Activated CD4-positive, alpha-beta T cell treated with anti-CD3 and anti-CD28 coated beads, Interleukin-2, amount 50 U/mL, for 24 hours (primary cell): Measurements from ENCODE around the gene MCTP1.

Experiments used
- DNase-seq, 2 donors: peaks; one replicate each; pipeline ENCODE4 v3.0.0-alpha.2; 2020; ENCODE audit warnings: low read depth in 1 of 2, low spot score in 1 of 2

MCTP1 gene

DNA sequence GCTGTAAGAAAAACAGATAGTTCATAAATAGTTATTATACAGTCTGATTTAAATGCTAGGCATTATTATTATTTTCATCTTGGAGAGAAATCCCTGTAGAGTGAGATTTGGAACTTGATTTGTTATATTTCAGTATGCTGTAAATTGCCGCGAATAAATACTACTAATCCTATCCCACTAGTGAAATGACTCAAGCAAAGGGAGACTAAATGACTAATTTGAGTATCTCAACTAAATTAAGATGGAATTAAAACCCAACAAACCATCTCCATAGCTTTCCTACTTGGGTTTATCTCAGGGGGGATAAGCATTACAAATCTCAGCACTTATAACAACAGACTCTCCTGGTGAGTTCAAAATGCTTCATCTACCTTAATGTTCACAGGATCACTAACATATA, 206.0 kb downstream of the MCTP1 start:
- no peak for DNase-seq

DNA sequence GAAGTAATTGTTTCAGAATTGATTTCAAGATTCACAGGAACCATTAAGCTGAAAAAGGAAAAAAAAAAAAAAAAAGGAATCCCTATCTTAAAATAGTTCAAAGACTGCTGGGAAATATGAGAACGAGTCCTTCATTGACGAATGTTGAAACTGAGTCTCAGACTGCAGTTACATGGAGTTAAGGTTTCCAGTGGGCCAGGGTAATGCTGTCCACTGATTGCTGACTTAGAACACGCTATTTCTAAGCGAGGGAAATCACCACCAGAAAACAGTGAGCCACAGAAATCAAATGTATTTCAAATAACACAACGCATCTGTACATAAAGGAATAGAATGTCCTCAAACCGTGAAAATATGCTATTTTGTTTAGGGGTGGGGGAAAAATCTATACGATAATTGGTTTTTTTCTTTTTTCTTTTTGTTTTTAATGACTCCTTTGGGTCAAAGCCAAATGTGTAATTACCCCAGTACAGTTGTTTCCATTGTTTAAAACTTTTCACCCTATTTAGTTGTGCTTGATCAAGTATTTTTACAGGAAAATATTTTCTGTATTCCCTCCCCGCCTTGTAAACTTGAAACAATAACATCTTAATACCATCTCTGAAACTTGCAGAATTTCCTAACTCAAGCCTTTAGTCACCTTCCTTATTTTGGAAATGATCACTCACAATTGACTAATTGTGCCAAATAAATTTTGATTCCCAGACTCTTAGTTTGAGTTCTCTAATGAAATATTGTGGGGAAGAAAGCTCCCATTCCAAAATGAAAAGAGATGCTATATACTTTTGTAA, 208.3 kb downstream of the MCTP1 start:
- DNase-seq: no peak

DNA sequence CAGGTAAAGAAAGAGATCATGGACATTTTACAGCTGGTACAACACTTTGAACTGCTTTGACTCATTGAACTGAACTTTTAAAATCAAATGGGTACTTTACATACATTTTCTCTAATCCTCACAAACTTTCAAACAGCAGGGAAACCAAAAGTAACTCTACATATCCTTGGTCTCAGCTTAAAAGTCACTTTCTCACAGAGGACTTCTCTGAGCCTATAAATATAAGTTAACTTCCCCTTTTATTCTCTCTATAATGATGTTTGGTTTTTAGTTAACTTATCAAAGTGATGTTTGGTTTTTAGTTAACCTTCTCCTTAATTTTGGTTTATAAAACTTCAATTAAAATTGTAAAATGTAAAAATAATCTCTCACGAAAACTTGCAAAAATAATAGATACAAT, 209.8 kb downstream of the MCTP1 start:
- no peak for DNase-seq

DNA sequence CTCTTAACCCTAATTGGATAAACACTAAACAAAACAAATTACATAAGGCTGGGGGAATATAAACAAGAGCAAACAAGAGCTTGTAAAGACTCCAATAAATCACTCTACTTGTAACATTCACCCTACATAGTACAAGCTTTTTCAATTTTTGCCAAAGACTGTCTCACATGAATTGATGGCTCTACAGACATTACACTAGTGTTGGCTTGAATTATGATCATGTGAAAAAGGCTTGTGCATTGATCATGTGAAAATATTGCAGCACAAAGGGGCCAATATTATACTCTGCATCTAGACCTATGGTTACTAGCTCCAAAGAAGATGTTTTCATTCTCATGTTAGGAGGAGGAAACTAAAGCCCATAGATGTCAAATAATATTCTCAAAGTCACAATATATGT, 212.6 kb downstream of the MCTP1 start:
- no peak for DNase-seq

DNA sequence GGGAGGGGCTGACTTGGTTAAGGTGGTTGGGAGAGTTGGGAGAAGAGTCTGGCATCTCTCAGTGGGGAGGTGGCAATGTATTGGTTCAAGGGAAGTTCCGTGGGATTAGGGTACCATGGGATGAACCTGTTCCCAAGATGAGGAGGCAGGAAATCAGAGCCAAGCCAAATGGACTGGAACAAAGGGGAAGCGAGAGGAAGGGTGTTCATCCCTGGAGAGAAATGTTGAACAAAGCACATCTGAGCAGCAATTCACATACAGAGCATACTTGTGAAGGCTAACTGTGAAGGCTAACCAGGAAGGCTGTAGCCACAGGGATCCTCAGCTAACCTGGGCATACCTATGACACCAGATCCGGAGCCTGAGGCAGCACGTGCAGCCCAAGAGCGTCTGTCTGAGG, 214.0 kb downstream of the MCTP1 start:
- DNase-seq: no peak

DNA sequence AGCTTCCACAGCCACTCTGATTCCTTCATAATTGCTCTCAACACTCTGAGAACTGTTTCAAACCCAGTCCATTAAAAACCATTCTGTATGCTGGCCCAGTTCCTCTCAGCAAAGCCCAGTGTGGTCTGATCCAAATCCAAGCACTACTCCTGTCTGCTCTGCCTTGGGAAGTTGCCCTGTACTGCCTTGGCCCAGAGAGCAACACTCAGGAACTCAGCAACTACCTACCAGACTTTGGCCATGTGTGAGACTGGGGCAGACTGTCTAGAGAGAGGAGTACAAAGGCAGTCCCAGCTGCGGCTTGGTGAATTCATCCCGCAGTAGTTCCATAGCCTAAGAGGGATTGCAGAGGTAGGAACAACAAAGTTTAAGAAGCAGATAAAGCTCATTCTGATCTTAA, 214.4 kb downstream of the MCTP1 start:
- no peak for DNase-seq

DNA sequence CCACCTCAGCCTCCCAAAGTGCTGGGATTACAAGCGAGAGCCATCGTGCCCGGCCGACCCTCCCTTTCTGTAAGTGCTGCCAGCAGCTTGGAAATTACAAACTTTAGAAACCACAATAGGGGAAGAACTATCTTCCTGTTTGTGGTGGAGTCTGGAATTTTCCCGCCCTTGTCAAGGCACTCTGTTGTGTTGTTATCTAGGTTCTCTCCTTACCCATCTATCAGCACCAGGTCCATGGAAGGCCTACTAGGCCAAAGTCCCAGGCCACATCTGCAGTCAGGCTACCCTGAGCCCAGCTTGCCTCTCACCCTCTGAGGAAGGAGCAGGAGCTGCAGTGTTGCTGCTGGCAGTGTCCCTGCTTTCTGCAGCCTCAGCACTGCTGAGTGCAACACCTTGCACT, 214.9 kb downstream of the MCTP1 start:
- DNase-seq: no peak

DNA sequence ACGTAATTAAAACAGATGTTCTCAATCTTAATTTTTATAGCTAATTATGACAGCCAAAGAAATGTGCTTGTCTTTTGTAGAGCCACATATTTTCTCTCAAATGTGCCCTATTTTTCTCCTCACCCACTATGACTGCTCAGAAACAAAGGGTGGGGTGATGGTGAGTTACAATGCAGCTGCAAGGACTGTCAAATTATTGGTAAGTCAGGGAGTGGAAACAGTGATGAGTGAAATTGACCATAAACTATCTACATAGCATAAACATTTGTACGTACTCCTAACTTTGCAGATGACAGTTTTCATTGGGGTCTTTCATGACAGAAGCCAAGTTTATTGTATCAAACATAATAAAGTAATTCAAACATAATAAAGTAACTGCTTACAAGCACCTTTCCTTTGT, 215.9 kb downstream of the MCTP1 start:
- DNase-seq: no peak

DNA sequence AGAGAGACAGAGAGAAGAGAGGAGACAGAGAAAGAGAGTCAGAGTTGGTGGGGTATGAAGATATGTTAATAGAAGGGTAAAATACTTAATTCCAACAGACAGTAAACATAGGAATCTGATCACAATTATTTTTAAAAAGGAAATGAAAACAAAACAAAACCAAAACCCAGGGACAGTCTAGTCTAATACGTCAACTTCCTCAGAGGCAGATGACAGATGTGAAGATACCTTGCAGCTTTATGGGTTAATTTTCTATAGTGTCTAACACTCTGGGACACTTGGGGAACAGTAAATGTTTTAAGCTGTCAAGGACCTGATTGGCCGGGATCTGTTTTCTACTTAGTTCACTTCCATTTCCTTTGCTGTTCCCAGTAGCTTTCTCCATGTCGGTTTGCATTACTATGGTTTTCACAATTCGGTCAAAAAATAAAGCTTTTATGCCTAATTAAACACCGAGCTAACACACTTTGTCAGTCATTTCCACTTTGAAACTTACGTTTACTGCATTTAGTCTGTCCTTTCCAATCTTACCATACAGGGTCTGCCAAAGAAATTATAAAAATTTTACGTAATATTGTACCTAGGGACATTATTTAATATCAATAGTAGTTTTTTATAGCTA, 216.5 kb downstream of the MCTP1 start:
- DNase-seq: no peak

DNA sequence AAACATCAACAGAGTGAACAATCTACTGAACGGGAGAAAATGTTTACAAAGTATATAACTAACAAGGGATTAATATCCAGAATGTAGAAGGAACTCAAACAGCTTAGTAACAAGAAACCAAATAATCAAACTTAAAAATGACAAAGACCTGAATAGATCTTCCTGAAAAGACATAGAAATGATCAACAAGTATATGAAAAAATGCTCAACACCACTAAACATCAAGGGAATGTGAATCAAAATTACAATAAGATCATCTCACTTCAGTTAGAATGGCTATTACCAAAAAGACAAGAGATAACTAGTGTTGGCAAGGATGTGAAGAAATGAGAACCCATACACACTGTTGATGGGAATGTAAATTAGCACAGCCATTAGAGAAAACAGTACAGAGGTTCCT, 218.8 kb downstream of the MCTP1 start:
- DNase-seq: no peak

DNA sequence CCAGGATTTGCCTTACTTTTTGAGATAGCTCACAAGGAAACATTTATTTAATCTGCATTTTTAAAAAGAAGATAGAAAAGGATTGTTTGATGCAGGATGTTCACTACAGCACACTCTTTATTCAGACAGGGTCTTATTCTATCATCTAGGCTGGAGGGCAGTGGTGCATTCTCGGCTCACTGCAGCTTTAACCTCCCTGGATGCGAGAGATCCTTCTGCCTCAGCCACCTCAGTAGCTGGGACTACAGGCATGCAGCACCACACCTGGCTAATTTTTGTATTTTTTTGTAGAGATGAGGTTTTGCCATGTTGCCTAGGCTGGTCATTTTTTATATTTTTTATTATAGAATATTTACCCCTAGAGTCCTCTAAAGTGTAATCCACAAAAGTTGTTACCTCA, 221.4 kb downstream of the MCTP1 start:
- DNase-seq: no peak

DNA sequence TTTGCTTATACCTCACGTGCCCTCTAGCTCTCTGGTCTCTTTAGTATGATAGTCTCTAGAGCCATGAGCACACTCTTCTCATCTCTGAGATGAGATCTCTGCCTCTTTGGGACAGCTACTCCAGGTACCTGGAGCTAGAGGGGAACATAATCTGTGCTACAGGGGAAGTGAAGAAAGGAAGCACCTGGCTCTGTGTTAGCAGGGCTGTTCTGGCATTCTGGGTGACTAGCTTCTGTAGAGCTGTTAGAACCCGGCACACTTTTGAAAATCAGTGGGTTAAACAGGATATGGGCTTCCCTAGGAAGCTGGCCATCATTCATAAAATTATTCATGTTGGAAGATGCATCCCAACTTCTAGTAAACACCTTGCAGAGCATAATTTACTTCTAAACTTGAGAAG, 224.8 kb downstream of the MCTP1 start:
- DNase-seq: no peak

DNA sequence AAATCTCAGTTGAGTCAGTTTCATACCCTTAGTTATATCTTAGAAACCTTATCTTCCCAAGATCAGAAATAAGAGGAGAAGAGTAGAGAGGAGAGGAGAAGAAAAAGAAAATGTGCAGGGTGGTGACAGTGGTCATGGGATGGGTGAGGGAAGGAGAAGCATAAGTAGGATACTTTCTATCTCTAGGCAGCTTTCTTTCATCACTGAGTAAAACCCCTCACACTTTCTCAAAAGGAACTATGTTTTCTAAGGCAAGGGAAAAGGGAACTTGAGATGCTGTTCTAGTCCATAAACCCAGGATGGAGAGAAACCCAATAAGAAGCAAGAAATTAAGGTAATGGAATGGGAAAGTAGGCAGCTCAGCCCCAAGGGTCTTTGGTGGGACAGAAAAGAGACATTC, 225.3 kb downstream of the MCTP1 start:
- DNase-seq: no peak

DNA sequence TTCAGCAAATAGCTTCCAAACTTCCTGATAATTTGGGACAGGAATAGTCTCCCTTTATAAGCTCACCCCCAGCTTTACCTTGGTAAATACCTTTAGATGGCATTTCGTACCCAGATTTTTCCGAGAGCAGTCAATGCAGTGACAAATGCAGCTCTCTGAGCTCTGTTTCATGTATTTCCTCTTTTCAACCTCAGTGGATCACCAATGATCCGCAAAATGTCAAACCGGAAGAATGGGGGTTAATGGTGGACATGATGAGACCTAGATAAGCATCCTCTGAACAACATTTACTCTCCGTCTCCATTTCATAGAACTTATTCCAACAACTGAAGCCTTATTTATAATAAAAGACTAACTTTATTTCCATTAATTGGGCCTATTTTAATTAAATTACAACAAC, 227.3 kb downstream of the MCTP1 start:
- no peak for DNase-seq

DNA sequence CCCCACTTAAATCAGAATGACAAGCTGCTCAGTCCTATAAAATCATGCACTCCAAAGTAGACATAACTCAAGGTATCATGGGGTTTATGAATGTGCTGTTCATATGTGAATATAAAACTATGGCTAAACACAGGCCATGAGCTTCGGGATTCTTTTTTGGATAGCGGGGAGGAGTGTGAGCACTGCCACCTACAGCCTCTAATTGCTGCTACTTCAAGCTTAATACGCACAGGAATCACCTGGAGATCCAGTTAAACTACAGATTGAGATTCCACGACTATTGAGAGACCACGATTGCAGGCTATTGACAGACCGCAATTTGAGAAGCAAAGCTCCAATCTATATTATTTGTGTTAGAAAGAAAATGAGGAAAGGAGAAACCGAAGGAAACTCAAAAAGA, 231.6 kb downstream of the MCTP1 start:
- DNase-seq: no peak

DNA sequence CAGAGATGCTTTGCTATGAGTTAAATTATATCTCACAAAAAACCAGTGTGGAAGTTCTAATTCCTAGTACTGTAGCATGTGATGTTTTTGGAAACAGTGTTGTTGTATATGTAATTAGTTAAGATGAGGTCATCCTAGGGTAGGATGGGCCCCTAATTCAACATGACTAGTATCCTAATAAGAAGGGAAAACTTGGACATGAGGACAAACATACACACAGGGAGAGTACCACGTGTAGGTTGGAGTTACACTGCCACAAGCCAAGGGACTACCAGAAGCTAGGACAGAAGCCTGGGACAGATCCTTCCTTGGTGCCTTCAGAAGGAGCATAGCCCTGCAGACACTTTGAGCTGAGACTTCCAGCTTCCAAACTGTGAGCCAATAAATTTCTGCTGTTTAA, 234.2 kb downstream of the MCTP1 start:
- no peak for DNase-seq

DNA sequence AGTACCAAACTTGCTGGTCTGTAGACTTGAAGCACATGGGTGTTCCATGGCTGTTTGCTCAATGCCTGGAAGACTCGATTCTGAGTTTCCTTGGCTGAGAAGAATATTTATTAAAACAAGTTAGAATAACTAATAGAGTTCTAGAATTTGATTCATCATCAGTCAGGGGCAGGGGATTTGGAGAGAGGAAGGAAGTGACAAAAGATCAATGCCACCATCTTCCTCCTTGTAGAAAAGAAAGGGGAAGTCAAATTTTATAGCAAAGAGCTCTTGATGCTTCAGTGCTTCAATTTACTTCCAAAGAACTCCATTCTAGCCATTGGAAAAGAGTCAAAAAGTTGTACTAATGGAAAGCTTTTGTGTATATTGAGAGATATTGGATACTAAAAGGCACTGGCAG, 236.3 kb downstream of the MCTP1 start:
- DNase-seq: no peak

DNA sequence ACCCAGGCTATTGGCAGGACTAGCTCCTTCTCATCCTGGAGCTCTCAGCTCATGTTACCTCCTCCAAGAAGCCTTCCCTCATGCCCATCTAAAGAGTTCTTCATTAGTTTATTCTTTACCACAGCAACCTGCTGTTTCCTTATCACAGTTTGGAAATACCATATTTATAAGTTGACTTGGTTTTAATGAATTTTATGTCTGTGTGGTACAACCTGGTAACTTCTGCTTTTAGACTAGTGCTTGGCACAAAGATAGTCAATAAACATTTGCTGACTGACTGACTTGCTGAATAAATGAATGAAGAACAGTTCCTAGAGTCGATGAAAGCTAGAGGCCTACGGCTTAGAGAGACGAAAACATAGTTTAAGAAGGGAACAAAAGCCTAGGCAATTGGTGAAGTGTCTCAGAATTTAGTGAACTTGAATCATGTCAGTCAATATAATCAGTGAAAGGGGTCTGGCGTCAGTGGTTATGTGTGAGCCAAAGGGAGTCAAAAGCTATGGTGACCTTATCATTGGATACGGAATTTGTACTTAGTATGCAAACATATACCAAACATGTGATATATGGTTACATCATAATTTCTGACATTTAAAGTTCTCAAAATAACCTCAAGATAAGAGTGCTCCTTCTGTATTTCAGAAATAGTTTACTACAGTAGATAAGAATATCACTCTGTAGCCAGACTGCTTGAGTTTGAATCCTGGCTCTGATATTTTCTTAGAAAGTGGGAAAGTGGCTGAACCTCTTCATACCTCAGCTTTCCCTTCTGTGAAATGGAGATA, 239.5 kb downstream of the MCTP1 start:
- DNase-seq: no peak

DNA sequence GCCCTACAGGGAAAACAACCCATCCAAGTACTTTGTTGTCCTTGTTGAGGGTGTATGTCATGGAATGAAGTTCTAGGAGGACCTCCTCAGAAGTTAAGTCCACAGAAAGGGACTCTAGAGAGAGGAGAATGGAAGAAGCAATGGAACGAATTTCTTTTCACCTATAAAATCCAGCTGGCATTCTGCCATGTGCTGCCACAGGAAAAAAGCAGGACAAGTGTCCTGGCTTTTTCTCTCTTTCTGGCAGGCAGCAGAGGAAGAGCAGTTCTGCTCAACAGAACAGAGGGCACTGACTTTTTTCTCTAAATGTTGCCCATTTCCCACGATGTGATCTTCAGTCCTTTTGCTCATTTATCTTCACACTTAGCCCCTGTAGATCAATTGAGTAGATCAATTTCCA, 240.8 kb downstream of the MCTP1 start:
- no peak for DNase-seq

DNA sequence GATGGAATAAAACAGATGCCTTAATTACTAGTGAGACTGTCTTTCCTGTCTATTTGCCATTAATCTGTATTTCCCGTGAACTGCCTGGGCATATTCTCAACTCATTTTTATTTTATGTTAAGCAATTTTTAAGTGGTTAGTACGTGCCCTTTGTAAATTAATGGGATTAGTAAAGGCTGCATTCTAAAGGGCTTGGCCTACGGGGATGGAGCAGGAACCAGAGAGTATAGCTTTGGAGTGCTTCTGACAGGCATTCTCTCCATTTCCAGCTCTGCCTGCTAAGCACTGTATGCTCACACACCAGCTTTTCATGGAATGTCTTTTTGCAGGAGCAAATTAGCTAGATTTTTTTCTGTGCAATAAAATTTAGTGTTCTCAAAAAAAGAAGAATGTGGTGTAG, 241.2 kb downstream of the MCTP1 start:
- DNase-seq: no peak

DNA sequence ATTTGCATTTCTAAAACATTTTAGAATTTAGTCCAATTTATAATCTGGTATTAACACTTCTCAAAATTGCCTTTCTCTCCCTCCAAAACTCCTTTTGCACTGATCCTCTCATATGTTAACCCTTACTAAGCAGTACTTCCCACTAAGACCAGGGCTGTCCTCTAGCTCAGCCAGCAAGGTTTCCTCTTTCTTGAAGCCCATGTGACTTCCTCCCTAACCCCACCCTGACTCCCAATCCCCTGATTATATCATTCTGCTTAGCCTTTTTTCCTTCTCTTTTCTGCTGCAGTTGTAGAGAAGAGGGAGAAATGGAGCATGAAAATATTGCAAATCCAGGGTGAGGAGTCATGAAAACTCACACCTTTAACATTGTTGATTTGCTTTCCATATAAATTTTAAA, 241.7 kb downstream of the MCTP1 start:
- no peak for DNase-seq

DNA sequence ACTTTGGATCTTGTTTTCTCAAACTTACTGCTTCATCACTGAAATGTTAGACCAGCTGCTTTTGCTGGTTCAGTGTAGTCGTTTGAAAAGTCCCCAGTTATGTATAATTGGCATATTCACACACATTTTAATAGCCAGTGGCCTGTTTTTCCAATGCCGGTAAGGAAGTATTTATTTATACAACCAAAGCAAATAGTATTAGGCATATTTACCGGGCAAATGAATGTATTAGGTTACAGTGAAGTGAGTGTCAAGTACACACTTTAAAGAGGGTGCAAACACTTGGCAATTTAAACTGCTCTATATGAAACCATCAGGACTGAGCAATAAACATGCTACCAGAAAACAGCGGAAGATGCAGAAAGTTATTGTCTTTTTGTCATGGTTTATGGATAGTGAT, 242.9 kb downstream of the MCTP1 start:
- no peak for DNase-seq
